Neural progenitor cell (in vitro differentiated cells): Measurements from ENCODE around the gene DVL3. TPM values are rescaled to one million over a fixed set of nuclear protein-coding genes. Genes with fewer than 3 reads are reported as not detected.

Source experiments
- DNase-seq: peaks from one replicate; pipeline ENCODE4 v3.0.0-alpha.2; 2016; ENCODE audit warnings: low spot score
- H2AFZ ChIP-seq: fragments of 200-600 bp; sonication (generic); replicated peaks from 2 replicates; pipeline ENCODE4 v1.6.1; 2016; ENCODE audit warnings: antibody characterized with exemption
- H3F3A ChIP-seq: fragments of 200-600 bp; sonication (generic); 2 replicates; pipeline ENCODE4 v1.6.1; 2016; ENCODE audit warnings: antibody characterized with exemption, low read depth
- H3K27ac ChIP-seq: fragments of 200-600 bp; sonication (generic); 2 replicates; pipeline ENCODE4 v1.5.1; 2016; ENCODE audit warnings: mild to moderate bottlenecking
- H3K27me3 ChIP-seq: fragments of 200-600 bp; sonication (generic); 2 replicates; pipeline ENCODE4 v1.6.1; 2016; ENCODE audit warnings: mild to moderate bottlenecking, moderate library complexity
- H3K36me3 ChIP-seq: fragments of 200-600 bp; sonication (generic); 2 replicates; pipeline ENCODE4 v1.5.1; 2016
- H3K4me1 ChIP-seq: fragments of 200-600 bp; sonication (generic); 2 replicates; pipeline ENCODE4 v1.6.1; 2016; ENCODE audit warnings: mixed run types
- H3K4me2 ChIP-seq: fragments of 200-600 bp; sonication (generic); 2 replicates; pipeline ENCODE4 v1.6.1; 2016
- H3K4me3 ChIP-seq: fragments of 200-600 bp; sonication (generic); 2 replicates; pipeline ENCODE4 v1.5.1; 2016
- H3K79me2 ChIP-seq: fragments of 200-600 bp; sonication (generic); 2 replicates; pipeline ENCODE4 v1.6.1; 2016; ENCODE audit warnings: low read depth
- H3K9ac ChIP-seq: fragments of 200-600 bp; sonication (generic); 2 replicates; pipeline ENCODE4 v1.6.1; 2016
- H3K9me3 ChIP-seq: fragments of 200-600 bp; sonication (generic); 2 replicates; pipeline ENCODE4 v1.5.1; 2016; ENCODE audit warnings: low read depth
- H4K20me1 ChIP-seq: fragments of 200-600 bp; sonication (generic); 2 replicates; pipeline ENCODE4 v1.6.1; 2016; ENCODE audit warnings: low read depth
- H3K27ac Mint-ChIP-seq: 3 replicates; pipeline ENCODE4 v1.8.0; 2021; ENCODE audit warnings: mixed read lengths
- H3K27me3 Mint-ChIP-seq: 2 replicates; pipeline ENCODE4 v1.8.0; 2022; ENCODE audit warnings: low read depth, mild to moderate bottlenecking, inconsistent platforms, moderate library complexity, mixed read lengths; ENCODE audit not compliant: insufficient read depth
- H3K36me3 Mint-ChIP-seq: 3 replicates; pipeline ENCODE4 v1.8.0; 2021; ENCODE audit warnings: mixed read lengths
- H3K4me1 Mint-ChIP-seq: 3 replicates; pipeline ENCODE4 v1.8.0; 2021; ENCODE audit warnings: mixed read lengths
- H3K4me3 Mint-ChIP-seq: 3 replicates; pipeline ENCODE4 v1.8.0; 2021; ENCODE audit warnings: mild to moderate bottlenecking, moderate library complexity, mixed read lengths
- H3K9me3 Mint-ChIP-seq: 3 replicates; pipeline ENCODE4 v1.8.0; 2020; ENCODE audit warnings: mixed read lengths
- EZH2 ChIP-seq: fragments of 200-600 bp; sonication (generic); IDR thresholded peaks from 2 replicates; pipeline ENCODE4 v1.6.1; 2017; ENCODE audit warnings: antibody characterized with exemption, mild to moderate bottlenecking, moderate library complexity
- EZH2phosphoT487 ChIP-seq: fragments of 200-600 bp; sonication (generic); IDR thresholded peaks from 2 replicates; pipeline ENCODE4 v1.6.1; 2017; ENCODE audit warnings: antibody characterized with exemption
- total RNA-seq: library from RNA; depleted of rRNA; stranded (reverse); fragments of >200 nt; gene quantifications from 2 replicates; pipeline ENCODE4 v1.2.3, GENCODE V29; 2015; ENCODE audit warnings: low replicate concordance
- TF ChIP-seq, protein P1 (sequence below): fragments of 200-600 bp; sonication (generic); IDR thresholded peaks from 2 replicates; pipeline ENCODE4 v1.5.1; 2017; ENCODE audit warnings: antibody characterized with exemption, mild to moderate bottlenecking

DVL3 gene
- total RNA-seq, 1 donor from 2014 or later, result 29.8 TPM

DNA sequence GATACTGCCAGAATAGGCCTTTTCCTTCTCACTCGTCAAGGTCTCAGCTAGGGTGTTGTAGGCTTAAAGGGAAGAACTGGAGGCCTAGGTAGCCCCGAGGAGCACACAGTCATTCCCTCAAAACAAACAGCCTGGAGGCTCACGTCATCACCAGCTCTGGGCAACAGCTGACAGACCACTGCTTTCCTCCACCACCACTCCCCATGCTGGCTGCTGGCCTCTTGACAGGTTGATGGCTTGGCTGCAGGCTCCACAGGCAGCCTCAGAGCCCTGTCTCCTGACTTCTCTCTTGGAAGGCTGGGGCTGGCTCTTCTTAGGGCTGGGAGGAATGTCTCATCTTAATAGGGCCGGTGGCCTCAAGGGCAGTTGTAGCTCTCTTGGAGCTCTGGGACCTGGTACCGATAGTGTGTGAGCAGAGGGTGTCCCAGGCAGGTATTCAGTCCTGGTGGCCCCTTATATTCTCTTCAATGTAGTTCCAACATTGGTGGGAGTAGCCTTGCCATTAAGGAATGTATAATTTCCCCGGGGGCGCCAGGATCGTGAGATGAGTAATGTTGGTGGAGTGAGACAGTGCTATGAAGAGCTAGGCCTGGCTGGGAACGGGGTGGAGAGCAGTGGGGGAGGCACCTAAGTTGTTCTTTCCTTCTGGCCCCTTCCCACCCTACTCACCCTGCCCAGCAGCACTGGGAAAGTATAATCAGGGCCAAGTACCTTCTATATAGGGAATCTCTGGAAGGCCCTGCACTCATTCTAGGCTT is 13.4 kb downstream of the DVL3 start:
- TF ChIP-seq, protein P1, sequence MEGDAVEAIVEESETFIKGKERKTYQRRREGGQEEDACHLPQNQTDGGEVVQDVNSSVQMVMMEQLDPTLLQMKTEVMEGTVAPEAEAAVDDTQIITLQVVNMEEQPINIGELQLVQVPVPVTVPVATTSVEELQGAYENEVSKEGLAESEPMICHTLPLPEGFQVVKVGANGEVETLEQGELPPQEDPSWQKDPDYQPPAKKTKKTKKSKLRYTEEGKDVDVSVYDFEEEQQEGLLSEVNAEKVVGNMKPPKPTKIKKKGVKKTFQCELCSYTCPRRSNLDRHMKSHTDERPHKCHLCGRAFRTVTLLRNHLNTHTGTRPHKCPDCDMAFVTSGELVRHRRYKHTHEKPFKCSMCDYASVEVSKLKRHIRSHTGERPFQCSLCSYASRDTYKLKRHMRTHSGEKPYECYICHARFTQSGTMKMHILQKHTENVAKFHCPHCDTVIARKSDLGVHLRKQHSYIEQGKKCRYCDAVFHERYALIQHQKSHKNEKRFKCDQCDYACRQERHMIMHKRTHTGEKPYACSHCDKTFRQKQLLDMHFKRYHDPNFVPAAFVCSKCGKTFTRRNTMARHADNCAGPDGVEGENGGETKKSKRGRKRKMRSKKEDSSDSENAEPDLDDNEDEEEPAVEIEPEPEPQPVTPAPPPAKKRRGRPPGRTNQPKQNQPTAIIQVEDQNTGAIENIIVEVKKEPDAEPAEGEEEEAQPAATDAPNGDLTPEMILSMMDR, result no peak
- TF ChIP-seq EZH2phosphoT487 (no peak), EZH2 (no peak)
- Histone ChIP-seq H3K27me3 (no peaks in the 10 kb centered on the region), H3K36me3 (no peaks in the 10 kb centered on the region), H3K4me3 (no peak overlapping the region), H3K9me3 (no peaks in the 10 kb centered on the region), H3K27ac (no peak overlapping the region), H3K4me2 (no peak overlapping the region), H4K20me1 (peaks cover 5% of the 10 kb centered on the region), H3K79me2 (no peaks in the 10 kb centered on the region), H3F3A (peaks cover under 1% of the 10 kb centered on the region), H2AFZ (no peak overlapping the region), H3K9ac (no peak overlapping the region), H3K4me1 (no peaks in the 10 kb centered on the region)
- Mint-ChIP-seq H3K27ac (no peak overlapping the region), H3K9me3 (no peaks in the 10 kb centered on the region), H3K4me3 (no peak overlapping the region), H3K4me1 (peaks cover 3% of the 10 kb centered on the region), H3K36me3 (peaks cover 38% of the 10 kb centered on the region), H3K27me3 (no peaks in the 10 kb centered on the region)
- no peak for DNase-seq

DNA sequence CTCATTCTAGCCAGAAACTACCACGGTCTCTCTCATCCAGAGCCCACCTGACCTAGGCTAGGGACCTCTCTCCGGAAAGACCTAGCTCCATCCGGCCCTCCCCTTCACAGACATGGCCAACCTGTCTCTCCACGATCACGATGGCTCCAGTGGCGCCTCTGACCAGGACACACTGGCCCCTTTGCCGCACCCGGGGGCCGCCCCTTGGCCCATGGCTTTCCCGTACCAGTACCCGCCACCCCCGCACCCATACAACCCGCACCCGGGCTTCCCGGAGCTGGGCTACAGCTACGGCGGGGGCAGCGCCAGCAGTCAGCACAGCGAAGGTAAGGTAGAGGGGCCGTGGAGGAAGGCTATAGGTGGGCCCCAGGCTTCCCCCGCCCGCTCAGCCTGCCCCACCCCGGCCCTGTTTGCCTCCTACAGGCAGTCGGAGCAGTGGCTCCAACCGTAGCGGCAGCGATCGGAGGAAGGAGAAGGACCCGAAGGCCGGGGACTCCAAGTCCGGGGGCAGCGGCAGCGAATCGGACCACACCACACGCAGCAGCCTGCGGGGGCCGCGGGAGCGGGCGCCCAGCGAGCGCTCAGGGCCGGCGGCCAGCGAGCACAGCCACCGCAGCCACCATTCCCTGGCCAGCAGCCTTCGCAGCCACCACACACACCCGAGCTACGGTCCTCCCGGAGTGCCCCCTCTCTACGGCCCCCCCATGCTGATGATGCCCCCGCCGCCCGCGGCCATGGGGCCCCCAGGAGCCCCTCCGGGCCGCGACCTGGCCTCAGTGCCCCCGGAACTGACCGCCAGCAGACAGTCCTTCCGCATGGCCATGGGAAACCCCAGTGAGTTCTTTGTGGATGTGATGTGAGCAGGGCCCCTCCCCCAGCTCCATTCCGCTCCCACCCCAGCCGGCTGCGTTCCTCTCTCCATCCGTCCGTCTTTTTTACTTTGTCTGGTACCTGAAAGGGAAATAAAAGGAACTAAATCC is 15.0 kb downstream of the DVL3 start:
- TF ChIP-seq, protein P1, result no peak
- TF ChIP-seq EZH2phosphoT487 (no peak), EZH2 (no peak)
- Histone ChIP-seq H3K27ac (no peak overlapping the region), H3K4me1 (no peaks in the 10 kb centered on the region), H2AFZ (no peak overlapping the region), H3F3A (peaks cover 8% of the 10 kb centered on the region), H3K4me3 (no peak overlapping the region), H3K9ac (no peak overlapping the region), H3K36me3 (no peaks in the 10 kb centered on the region), H3K9me3 (no peaks in the 10 kb centered on the region), H3K27me3 (no peaks in the 10 kb centered on the region), H4K20me1 (peaks cover under 1% of the 10 kb centered on the region), H3K4me2 (no peak overlapping the region), H3K79me2 (peaks cover 5% of the 10 kb centered on the region)
- H3K36me3 Mint-ChIP-seq, result peaks cover 35% of the 10 kb centered on the region
- H3K27me3 Mint-ChIP-seq, result peaks cover under 1% of the 10 kb centered on the region
- no peak overlapping the region for H3K4me3 Mint-ChIP-seq
- no peak for DNase-seq
- no peak overlapping the region for H3K27ac Mint-ChIP-seq
- no peaks in the 10 kb centered on the region for H3K9me3 Mint-ChIP-seq
- H3K4me1 Mint-ChIP-seq, result peaks cover 7% of the 10 kb centered on the region

DNA sequence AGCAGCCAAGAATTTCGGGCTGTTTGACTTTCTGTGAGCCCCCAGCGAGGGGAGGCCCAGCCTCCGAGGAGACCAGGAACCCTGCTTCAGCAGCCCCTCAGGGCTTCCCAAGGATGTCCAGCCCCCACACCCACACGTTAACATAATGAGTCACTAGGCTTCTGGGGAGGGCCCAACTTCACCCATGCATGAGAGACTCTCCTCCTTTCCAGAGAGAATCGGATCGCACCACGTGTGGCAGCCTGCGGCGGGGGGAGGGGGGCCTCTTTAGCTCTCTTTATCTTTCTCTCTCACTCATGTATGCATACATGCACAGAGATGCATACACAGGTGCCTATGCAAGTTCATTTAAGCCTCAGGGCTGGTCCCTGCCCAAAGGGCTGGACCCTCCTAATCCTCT is 16.4 kb downstream of the DVL3 start:
- peaks cover 21% of the 10 kb centered on the region for H3K4me1 Mint-ChIP-seq
- H4K20me1 ChIP-seq, result peaks cover 7% of the 10 kb centered on the region
- peaks cover 6% of the 10 kb centered on the region for H3K27me3 Mint-ChIP-seq
- H3K36me3 Mint-ChIP-seq, result peaks cover 31% of the 10 kb centered on the region
- H3K79me2 ChIP-seq, result peaks cover 14% of the 10 kb centered on the region
- H3K36me3 ChIP-seq, result no peaks in the 10 kb centered on the region
- H3K9me3 Mint-ChIP-seq, result no peaks in the 10 kb centered on the region
- H3F3A ChIP-seq, result peaks cover 20% of the 10 kb centered on the region
- H3K4me1 ChIP-seq, result peaks cover 8% of the 10 kb centered on the region
- DNase-seq, result no peak
- no peak overlapping the region for H2AFZ ChIP-seq
- H3K4me3 ChIP-seq, result no peak overlapping the region
- H3K27me3 ChIP-seq, result no peaks in the 10 kb centered on the region
- H3K4me3 Mint-ChIP-seq, result no peak overlapping the region
- TF ChIP-seq, protein P1, result no peak
- no peak overlapping the region for H3K9ac ChIP-seq
- H3K27ac Mint-ChIP-seq, result no peak overlapping the region
- H3K9me3 ChIP-seq, result no peaks in the 10 kb centered on the region
- no peak overlapping the region for H3K4me2 ChIP-seq
- H3K27ac ChIP-seq, result no peak overlapping the region
